GM21390 (cell line): Measurements from ENCODE around the gene KNL1.
A peak's percentile ranks its signal among the peaks of the same experiment; 100 is the strongest.
"Not testable (repeated sequence)": the region's sequence is repeated elsewhere in the genome, so short reads cannot be mapped to it uniquely, and the experiment has no call there.

Experiments
- ATAC-seq: cut with Tn5 transposase; IDR thresholded peaks from one replicate; pipeline ENCODE4 v1.9.1; 2021; ENCODE audit not compliant: unreplicated experiment

Gene KNL1

GRCh38 chr15:40593588-40594428 is at the start of gene KNL1:
KNL1 (plus strand) TSS chr15:40594249; CDS start chr15:40602932, 8,683 bp downstream.
- peak; percentile 72 for ATAC-seq

GRCh38 chr15:40545457-40545856 is 48.6 kb upstream of the KNL1 start:
- no peak for ATAC-seq

- no peak for ATAC-seq
Measured at GRCh38 chr15:40548610-40549009, 45.4 kb upstream of the KNL1 start.

GRCh38 chr15:40549894-40550293 is 44.2 kb upstream of the KNL1 start:
- peak; percentile 2 for ATAC-seq

- peak; percentile 73 for ATAC-seq
Measured at GRCh38 chr15:40550341-40551037, 43.6 kb upstream of the KNL1 start.

GRCh38 chr15:40554161-40554525 is 39.9 kb upstream of the KNL1 start:
- ATAC-seq = no peak

- no peak for ATAC-seq
Measured at GRCh38 chr15:40555876-40556275, 38.2 kb upstream of the KNL1 start.

GRCh38 chr15:40558952-40559742 is 34.9 kb upstream of the KNL1 start:
- ATAC-seq = no peak

- no peak for ATAC-seq
Measured at GRCh38 chr15:40562691-40563090, 31.4 kb upstream of the KNL1 start.

GRCh38 chr15:40563426-40563825 is 30.6 kb upstream of the KNL1 start:
- no peak for ATAC-seq

GRCh38 chr15:40564591-40565332 is 29.3 kb upstream of the KNL1 start, which contains the start of gene CCDC32:
CCDC32 (minus strand) TSS chr15:40565042; CDS start chr15:40563015, 2,027 bp downstream.
- peak; percentile 90 for ATAC-seq

- ATAC-seq = no peak
Measured at GRCh38 chr15:40565333-40566238, 28.5 kb upstream of the KNL1 start.

GRCh38 chr15:40567111-40567510 is 26.9 kb upstream of the KNL1 start:
- ATAC-seq = no peak

- ATAC-seq = peak; percentile 49
Measured at GRCh38 chr15:40569129-40569953, 24.7 kb upstream of the KNL1 start, which contains the start of gene RPUSD2. RPUSD2 (plus strand) TSS chr15:40569299; CDS start chr15:40569338, 39 bp downstream.

GRCh38 chr15:40575113-40575512 is 18.9 kb upstream of the KNL1 start:
- no peak for ATAC-seq

GRCh38 chr15:40576914-40577313 is 17.1 kb upstream of the KNL1 start:
- not testable (repeated sequence) for ATAC-seq

GRCh38 chr15:40578892-40579291 is 15.2 kb upstream of the KNL1 start:
- ATAC-seq = no peak

- not testable (repeated sequence) for ATAC-seq
Measured at GRCh38 chr15:40581796-40582195, 12.3 kb upstream of the KNL1 start.
